IMR-90 (cell line): ENCODE data around the gene RRM1. TPM values are rescaled to one million over a fixed set of nuclear protein-coding genes. Genes with fewer than 3 reads are reported as not detected.

Experiments
- ATAC-seq: fragments of 200-7000 bp; cut with Tn5 transposase; 2 replicates; pipeline ENCODE4 v1.9.1; 2020; ENCODE audit warnings: low read depth, mild to moderate bottlenecking, moderate library complexity
- BruUV-seq: library from RNA; stranded (reverse); fragments of 400-500 nt; replicated peaks from 2 replicates; lab custom pipeline; 2021; lab: Mats Ljungman, UMichigan
- CTCF ChIA-PET: fragments of 300-600 bp; formaldehyde crosslinking; extraction: SDS; loops from one replicate; lab custom pipeline; 2021; ENCODE audit warnings: antibody characterized with exemption; lab: Yijun Ruan, JAX
- POLR2A ChIA-PET: fragments of 300-600 bp; sonication (Branson Sonifier 250); formaldehyde crosslinking; loops from one replicate; lab custom pipeline; 2022; ENCODE audit warnings: antibody characterized with exemption; ENCODE audit not compliant: unreplicated experiment; lab: Charles Lee
- DNase-seq: peaks from one replicate; pipeline ENCODE4 v3.0.0; 2013
- H2AFZ ChIP-seq: replicated peaks from 2 replicates; pipeline ENCODE3; 2013; ENCODE audit warnings: low read length, mild to moderate bottlenecking; ENCODE audit not compliant: poor library complexity
- H2AK5ac ChIP-seq: 2 replicates; pipeline ENCODE4 v1.6.1; 2013; ENCODE audit warnings: low read depth, low read length, inconsistent platforms
- H2AK9ac ChIP-seq: replicated peaks from 2 replicates; pipeline ENCODE3; 2013; ENCODE audit warnings: mild to moderate bottlenecking, low read depth, low read length, moderate library complexity; ENCODE audit not compliant: poor library complexity
- H2BK120ac ChIP-seq: 2 replicates; pipeline ENCODE4 v1.6.1; 2013; ENCODE audit warnings: low read depth, low read length, inconsistent platforms
- H2BK15ac ChIP-seq: 3 replicates; pipeline ENCODE4 v1.6.1; 2013; ENCODE audit warnings: low read depth, low read length, inconsistent platforms
- H2BK20ac ChIP-seq: 2 replicates; pipeline ENCODE4 v1.6.1; 2013; ENCODE audit warnings: low read depth, mild to moderate bottlenecking, inconsistent platforms, low read length, moderate library complexity
- H2BK5ac ChIP-seq: 2 replicates; pipeline ENCODE4 v1.6.1; 2013; ENCODE audit warnings: mild to moderate bottlenecking, low read depth, low read length, inconsistent platforms; ENCODE audit not compliant: poor library complexity, severe bottlenecking
- H3K14ac ChIP-seq: replicated peaks from 2 replicates; pipeline ENCODE4 v1.6.1; 2013; ENCODE audit warnings: low read depth, low read length, inconsistent platforms
- H3K18ac ChIP-seq: 2 replicates; pipeline ENCODE4 v1.6.1; 2013; ENCODE audit warnings: low read depth, low read length, control low read depth
- H3K23ac ChIP-seq: 2 replicates; pipeline ENCODE4 v1.6.1; 2013; ENCODE audit warnings: low read depth, low read length, inconsistent platforms
- H3K27ac ChIP-seq: 2 replicates; pipeline ENCODE4 v1.5.1; 2013; ENCODE audit warnings: mild to moderate bottlenecking, control low read depth, low read length; ENCODE audit not compliant: insufficient read depth
- H3K27me3 ChIP-seq: 2 replicates; pipeline ENCODE4 v1.6.1; 2013; ENCODE audit warnings: low read length; ENCODE audit not compliant: control insufficient read depth, insufficient read depth
- H3K36me3 ChIP-seq: 2 replicates; pipeline ENCODE4 v1.6.1; 2013; ENCODE audit warnings: low read length, mixed read lengths; ENCODE audit not compliant: control insufficient read depth, insufficient read depth
- H3K4ac ChIP-seq: 2 replicates; pipeline ENCODE4 v1.6.1; 2013; ENCODE audit warnings: low read depth, low read length, inconsistent platforms
- H3K4me1 ChIP-seq: 2 replicates; pipeline ENCODE4 v1.6.1; 2013; ENCODE audit warnings: low read length, mixed read lengths; ENCODE audit not compliant: control insufficient read depth, insufficient read depth
- H3K4me2 ChIP-seq: 2 replicates; pipeline ENCODE4 v1.6.1; 2013; ENCODE audit warnings: low read depth, mild to moderate bottlenecking, control low read depth, low read length, moderate library complexity
- H3K4me3 ChIP-seq: 2 replicates; pipeline ENCODE4 v1.5.1; 2013; ENCODE audit warnings: low read depth, mild to moderate bottlenecking, control low read depth, low read length, moderate library complexity; ENCODE audit not compliant: insufficient read depth
- H3K56ac ChIP-seq: 2 replicates; pipeline ENCODE4 v1.6.1; 2013; ENCODE audit warnings: low read length, inconsistent platforms; ENCODE audit not compliant: insufficient read depth; ENCODE audit errors: extremely low read depth
- H3K79me1 ChIP-seq, 2 experiments: 2 replicates each; pipeline ENCODE4 v1.6.1; 2013; ENCODE audit warnings: low read length in 2 of 2, inconsistent platforms in 1 of 2, low read depth in 1 of 2
- H3K9ac ChIP-seq: 2 replicates; pipeline ENCODE4 v1.6.1; 2013; ENCODE audit warnings: low read depth, low read length, control low read depth
- H3K9me1 ChIP-seq: 2 replicates; pipeline ENCODE4 v1.6.1; 2013; ENCODE audit warnings: low read length, inconsistent platforms; ENCODE audit not compliant: insufficient read depth
- H3K9me3 ChIP-seq: 2 replicates; pipeline ENCODE4 v1.6.1; 2013; ENCODE audit warnings: low read length; ENCODE audit not compliant: control insufficient read depth, insufficient read depth
- H4K20me1 ChIP-seq: 2 replicates; pipeline ENCODE4 v1.6.1; 2013; ENCODE audit warnings: low read length, inconsistent platforms; ENCODE audit not compliant: insufficient read depth
- H4K5ac ChIP-seq: 2 replicates; pipeline ENCODE4 v1.6.1; 2013; ENCODE audit warnings: mild to moderate bottlenecking, low read depth, low read length, control low read depth
- H4K8ac ChIP-seq, 2 experiments: 2 replicates each; pipeline ENCODE4 v1.6.1; 2013; ENCODE audit warnings: low read depth in 2 of 2, low read length in 2 of 2, control low read depth in 1 of 2, inconsistent platforms in 1 of 2
- H4K91ac ChIP-seq: 2 replicates; pipeline ENCODE4 v1.6.1; 2013; ENCODE audit warnings: low read depth, low read length, inconsistent platforms; ENCODE audit not compliant: insufficient read depth
- ELK1 ChIP-seq: fragments of 150-350 bp; IDR thresholded peaks from 2 replicates; pipeline ENCODE4 v1.6.1; 2016; ENCODE audit warnings: low read depth, mild to moderate bottlenecking, low read length, moderate library complexity, borderline replicate concordance
- MAFK ChIP-seq: IDR thresholded peaks from 2 replicates; pipeline ENCODE4 v1.6.1; 2012; ENCODE audit warnings: low read depth, low read length, improper control_type of control experiment
- MAZ ChIP-seq: IDR thresholded peaks from 2 replicates; pipeline ENCODE4 v1.6.1; 2012; ENCODE audit warnings: low read depth, mild to moderate bottlenecking, low read length, improper control_type of control experiment, moderate library complexity, borderline replicate concordance
- POLR2A ChIP-seq: IDR thresholded peaks from 2 replicates; pipeline ENCODE4 v1.6.1; 2012; ENCODE audit warnings: mild to moderate bottlenecking, low read depth, low read length
- RFX5 ChIP-seq: IDR thresholded peaks from 2 replicates; pipeline ENCODE4 v1.8.0; 2012; ENCODE audit warnings: low read depth, mild to moderate bottlenecking, low read length, moderate library complexity
- SMC3 ChIP-seq: fragments of 150-350 bp; IDR thresholded peaks from 2 replicates; pipeline ENCODE4 v1.6.1; 2016; ENCODE audit warnings: low read depth, mild to moderate bottlenecking, antibody characterized with exemption, low read length, moderate library complexity
- WGBS, 2 experiments: methylation state at CpG; one replicate each; pipeline versions ENCODE4 v1.1.5 to v1.1.7; 2013; ENCODE audit warnings: missing lambda C conversion rate in 2 of 2; ENCODE audit not compliant: insufficient read length in 1 of 2; ENCODE audit errors: extremely low coverage in 2 of 2; 5-methylcytosine and 5-hydroxymethylcytosine counted together
- dilution Hi-C: fragments of 300-500 bp; cut with HindIII; formaldehyde crosslinking; loops from one replicate; pipeline ENCODE4 v1.14.3; 2018; ENCODE audit warnings: low sequenced_read_pairs; ENCODE audit not compliant: unreplicated experiment
- in situ Hi-C: fragments of 300-500 bp; cut with MboI; formaldehyde crosslinking; loops from 3 replicates; pipeline ENCODE4 v1.14.3; 2019; ENCODE audit warnings: low sequenced_read_pairs, inconsistent platforms, mixed read lengths
- intact Hi-C: fragments of 100-400 bp; cut with micrococcal nuclease; formaldehyde crosslinking; loops from 2 replicates; pipeline ENCODE4 v1.10.0; 2022
- polyA plus RNA-seq, 3 experiments: library from polyadenylated mRNA; depleted of rRNA; stranded (reverse); fragments of >200 nt; gene quantifications; 2 replicates each; pipeline ENCODE4 v1.2.3, GENCODE V29; 2012; ENCODE audit warnings: low replicate concordance in 1 of 3
- total RNA-seq: library from RNA; depleted of rRNA; stranded (reverse); fragments of >200 nt; gene quantifications from 2 replicates; pipeline ENCODE4 v1.2.3, GENCODE V29; 2012

Gene RRM1
- total and polyA plus RNA-seq, 2 of the 4 experiments (the other 2 are of a cell fraction) = 55.1 to 183 TPM

- no TSS peak for BruUV-seq
- H3K4me2 ChIP-seq = no peak overlapping the region
- intact Hi-C loops = no loop called here
- dilution Hi-C loops = no loop called here
- H2BK20ac ChIP-seq = no peak overlapping the region
- H3K9me3 ChIP-seq = no peaks in the 10 kb centered on the region
- no peak overlapping the region for H3K56ac ChIP-seq
- H2AK9ac ChIP-seq = no peak overlapping the region
- no peak overlapping the region for H3K9ac ChIP-seq
- H2AFZ ChIP-seq = no peak overlapping the region
- no peak overlapping the region for H3K18ac ChIP-seq
- ChIA-PET POLR2A (no interaction called here), CTCF (interaction anchor here (1.5 kb wide), 1 partner anchor 14 kb away, joined by 4 read pairs; no protein-coding TSS in a partner anchor)
- no peaks in the 10 kb centered on the region for H3K27me3 ChIP-seq
- no peaks in the 10 kb centered on the region for H4K20me1 ChIP-seq
- no peak overlapping the region for H2AK5ac ChIP-seq
- H3K4me1 ChIP-seq = peaks cover 3% of the 10 kb centered on the region; the same call in 1 of the 2 replicates
- no peak overlapping the region for H4K8ac ChIP-seq
- no peaks in the 10 kb centered on the region for H3K79me1 ChIP-seq
- H4K91ac ChIP-seq = no peak overlapping the region
- TF ChIP-seq RFX5 (no peak), POLR2A (no peak), SMC3 (no peak), MAFK (no peak), MAZ (no peak), ELK1 (no peak)
- no peak overlapping the region for H3K4me3 ChIP-seq
- H2BK5ac ChIP-seq = no peak overlapping the region
- H3K9me1 ChIP-seq = peaks cover 12% of the 10 kb centered on the region; the same call in 1 of the 2 replicates
- 90% methylated on average over 6 of the region's 8 CpGs; no CpG with 5 or more reads in 1 of the 2 experiments for WGBS, 2 experiments
- H3K36me3 ChIP-seq = peaks cover 17% of the 10 kb centered on the region
- in situ Hi-C loops = no loop called here
- H3K23ac ChIP-seq = no peak overlapping the region
- H2BK120ac ChIP-seq = no peak overlapping the region
- no peak for DNase-seq
- H4K5ac ChIP-seq = no peak overlapping the region
- ATAC-seq = no peak
- no peak overlapping the region; the same call in 1 of the 2 replicates for H3K14ac ChIP-seq
- no peak overlapping the region for H3K27ac ChIP-seq
- H2BK15ac ChIP-seq = no peak overlapping the region
- H3K4ac ChIP-seq = no peak overlapping the region
Measured at GRCh38 chr11:4086575-4087353, 7.8 kb upstream of the RRM1 start.
